Measurements from ENCODE around the gene MAML3.
A peak's percentile ranks its signal among the peaks of the same experiment; 100 is the strongest.

The MAML3 gene

DNA sequence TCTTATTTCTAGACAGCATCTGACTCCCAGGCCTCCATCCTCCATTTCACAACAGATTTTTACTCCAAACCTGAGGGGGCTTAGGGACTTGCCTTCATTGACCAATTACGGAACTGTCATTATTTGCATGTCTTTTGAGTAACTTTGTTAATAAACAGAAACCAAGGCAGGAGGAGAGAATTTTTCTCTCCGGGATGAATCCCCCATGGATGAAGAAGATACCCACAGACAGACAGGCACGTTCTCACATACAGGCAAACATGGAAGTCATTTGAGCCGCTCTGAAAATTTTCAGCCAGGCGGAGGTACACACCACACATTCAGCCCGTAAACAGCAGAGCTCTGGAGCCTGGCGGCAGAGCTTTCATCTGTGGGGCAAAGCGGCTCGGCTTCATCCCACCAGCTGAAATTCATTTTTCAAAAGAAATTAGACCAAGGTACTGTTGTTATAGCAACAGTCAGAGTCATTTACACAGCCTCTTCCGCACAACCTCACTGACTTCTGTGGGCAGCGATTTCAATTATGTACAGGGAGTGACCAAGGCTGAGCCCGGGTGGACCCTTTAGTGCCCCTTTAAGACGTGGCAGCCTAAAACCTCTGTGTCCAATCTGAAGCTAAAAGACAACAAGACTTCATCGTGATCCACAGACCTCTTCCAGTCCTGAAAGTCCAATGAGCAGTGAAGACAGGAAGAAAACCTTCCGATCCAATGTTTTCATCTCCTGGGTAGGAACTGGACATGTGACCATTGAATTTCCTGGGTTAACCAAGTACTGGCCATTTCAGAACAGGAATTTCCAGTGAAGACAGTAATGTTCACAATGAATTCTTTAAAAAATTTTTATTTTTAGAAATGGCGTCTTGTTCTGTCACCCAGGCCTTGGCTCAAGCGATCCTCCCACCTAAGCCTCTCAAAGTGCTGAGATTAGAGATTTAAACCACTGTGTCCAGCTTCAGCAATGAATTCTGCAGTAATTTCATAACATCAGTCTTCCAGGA is 251.4 kb downstream of the MAML3 start:
- FAIRE-seq (peak; percentile 31), DNase-seq (ENCODE audit: insufficient read length, low spot score) (no peak)
- TF ChIP-seq POU2F2 (IDR thresholded peaks at IDR 0.05; ENCODE audit: low read depth, low read length) (no peak), SPI1 (IDR thresholded peaks at IDR 0.05; ENCODE audit: low read depth, low read length) (no peak), TAF1 (IDR thresholded peaks at IDR 0.05; ENCODE audit: low read depth, low read length) (no peak), PAX5 (IDR thresholded peaks at IDR 0.05; ENCODE audit: insufficient read depth, low read length, severe bottlenecking) (no peak), POLR2A (IDR thresholded peaks at IDR 0.05; ENCODE audit: low read depth, low read length) (no peak), POLR2AphosphoS5 (IDR thresholded peaks at IDR 0.05; ENCODE audit: low read depth, low read length) (no peak)

- FAIRE-seq (peak; percentile 13), DNase-seq (ENCODE audit: insufficient read length, low spot score) (no peak)
- TF ChIP-seq POLR2AphosphoS5 (IDR thresholded peaks at IDR 0.05; ENCODE audit: low read depth, low read length) (no peak), POU2F2 (IDR thresholded peaks at IDR 0.05; ENCODE audit: low read depth, low read length) (no peak), SPI1 (IDR thresholded peaks at IDR 0.05; ENCODE audit: low read depth, low read length) (no peak), PAX5 (IDR thresholded peaks at IDR 0.05; ENCODE audit: insufficient read depth, low read length, severe bottlenecking) (no peak), POLR2A (IDR thresholded peaks at IDR 0.05; ENCODE audit: low read depth, low read length) (no peak), TAF1 (IDR thresholded peaks at IDR 0.05; ENCODE audit: low read depth, low read length) (no peak)
Observed at GRCh38 chr4:139901531-139902320, 252.3 kb downstream of the MAML3 start.

DNA sequence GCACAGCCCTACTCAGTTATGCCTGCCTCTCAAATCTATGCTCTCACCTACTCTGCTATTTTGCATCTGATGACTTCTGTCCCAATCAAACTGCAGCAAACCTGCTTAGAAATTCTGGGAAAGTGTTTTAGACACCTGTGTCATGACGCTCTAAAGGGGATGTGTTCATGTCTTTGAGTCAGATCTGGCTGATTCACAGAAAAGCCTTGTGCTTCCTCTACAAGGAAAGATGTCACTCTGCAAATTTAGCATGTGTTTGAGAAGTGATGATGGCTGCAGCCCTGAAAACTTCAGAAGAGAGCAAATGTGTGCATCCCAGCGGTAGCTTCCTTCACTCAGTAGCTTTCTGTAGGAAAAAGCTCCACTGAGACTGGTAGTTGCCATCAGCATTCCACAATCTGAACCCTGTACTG is 253.0 kb downstream of the MAML3 start:
- no peak for DNase-seq (ENCODE audit: insufficient read length, low spot score)
- TF ChIP-seq SPI1 (IDR thresholded peaks at IDR 0.05; ENCODE audit: low read depth, low read length), result no peak
- no peak for TF ChIP-seq POU2F2 (IDR thresholded peaks at IDR 0.05; ENCODE audit: low read depth, low read length)
- no peak for FAIRE-seq

GRCh38 chr4:139899346-139899745 is 254.6 kb downstream of the MAML3 start:
- no peak for DNase-seq (ENCODE audit: insufficient read length, low spot score)
- FAIRE-seq, result no peak
- no peak for TF ChIP-seq PAX5 (IDR thresholded peaks at IDR 0.05; ENCODE audit: insufficient read depth, low read length, severe bottlenecking)
- TF ChIP-seq TAF1 (IDR thresholded peaks at IDR 0.05; ENCODE audit: low read depth, low read length), result no peak
- no peak for TF ChIP-seq POU2F2 (IDR thresholded peaks at IDR 0.05; ENCODE audit: low read depth, low read length)
- TF ChIP-seq POLR2A (IDR thresholded peaks at IDR 0.05; ENCODE audit: low read depth, low read length), result no peak
- no peak for TF ChIP-seq POLR2AphosphoS5 (IDR thresholded peaks at IDR 0.05; ENCODE audit: low read depth, low read length)
- no peak for TF ChIP-seq SPI1 (IDR thresholded peaks at IDR 0.05; ENCODE audit: low read depth, low read length)

- FAIRE-seq (peak; percentile 78), DNase-seq (ENCODE audit: insufficient read length, low spot score) (peak; percentile 15)
- TF ChIP-seq POLR2A (IDR thresholded peaks at IDR 0.05; ENCODE audit: low read depth, low read length), result no peak
- TF ChIP-seq SPI1 (IDR thresholded peaks at IDR 0.05; ENCODE audit: low read depth, low read length), result no peak
- no peak for TF ChIP-seq POLR2AphosphoS5 (IDR thresholded peaks at IDR 0.05; ENCODE audit: low read depth, low read length)
- no peak for TF ChIP-seq POU2F2 (IDR thresholded peaks at IDR 0.05; ENCODE audit: low read depth, low read length)
- TF ChIP-seq TAF1 (IDR thresholded peaks at IDR 0.05; ENCODE audit: low read depth, low read length), result no peak
- TF ChIP-seq PAX5 (IDR thresholded peaks at IDR 0.05; ENCODE audit: insufficient read depth, low read length, severe bottlenecking), result no peak
Observed at GRCh38 chr4:139898293-139898692, 255.7 kb downstream of the MAML3 start.

GRCh38 chr4:139896091-139896604 is 257.8 kb downstream of the MAML3 start:
- no peak for FAIRE-seq
- DNase-seq (ENCODE audit: insufficient read length, low spot score), result no peak
- TF ChIP-seq TAF1 (IDR thresholded peaks at IDR 0.05; ENCODE audit: low read depth, low read length), result no peak
- TF ChIP-seq PAX5 (IDR thresholded peaks at IDR 0.05; ENCODE audit: insufficient read depth, low read length, severe bottlenecking), result no peak
- no peak for TF ChIP-seq POLR2A (IDR thresholded peaks at IDR 0.05; ENCODE audit: low read depth, low read length)
- no peak for TF ChIP-seq SPI1 (IDR thresholded peaks at IDR 0.05; ENCODE audit: low read depth, low read length)

GRCh38 chr4:139893801-139894200 is 260.2 kb downstream of the MAML3 start:
- TF ChIP-seq SPI1 (IDR thresholded peaks at IDR 0.05; ENCODE audit: low read depth, low read length), result no peak
- no peak for TF ChIP-seq PAX5 (IDR thresholded peaks at IDR 0.05; ENCODE audit: insufficient read depth, low read length, severe bottlenecking)
- no peak for TF ChIP-seq POU2F2 (IDR thresholded peaks at IDR 0.05; ENCODE audit: low read depth, low read length)
- no peak for TF ChIP-seq POLR2AphosphoS5 (IDR thresholded peaks at IDR 0.05; ENCODE audit: low read depth, low read length)
- TF ChIP-seq TAF1 (IDR thresholded peaks at IDR 0.05; ENCODE audit: low read depth, low read length), result no peak
- no peak for TF ChIP-seq POLR2A (IDR thresholded peaks at IDR 0.05; ENCODE audit: low read depth, low read length)
- DNase-seq (ENCODE audit: insufficient read length, low spot score) (no peak), FAIRE-seq (no peak)

DNA sequence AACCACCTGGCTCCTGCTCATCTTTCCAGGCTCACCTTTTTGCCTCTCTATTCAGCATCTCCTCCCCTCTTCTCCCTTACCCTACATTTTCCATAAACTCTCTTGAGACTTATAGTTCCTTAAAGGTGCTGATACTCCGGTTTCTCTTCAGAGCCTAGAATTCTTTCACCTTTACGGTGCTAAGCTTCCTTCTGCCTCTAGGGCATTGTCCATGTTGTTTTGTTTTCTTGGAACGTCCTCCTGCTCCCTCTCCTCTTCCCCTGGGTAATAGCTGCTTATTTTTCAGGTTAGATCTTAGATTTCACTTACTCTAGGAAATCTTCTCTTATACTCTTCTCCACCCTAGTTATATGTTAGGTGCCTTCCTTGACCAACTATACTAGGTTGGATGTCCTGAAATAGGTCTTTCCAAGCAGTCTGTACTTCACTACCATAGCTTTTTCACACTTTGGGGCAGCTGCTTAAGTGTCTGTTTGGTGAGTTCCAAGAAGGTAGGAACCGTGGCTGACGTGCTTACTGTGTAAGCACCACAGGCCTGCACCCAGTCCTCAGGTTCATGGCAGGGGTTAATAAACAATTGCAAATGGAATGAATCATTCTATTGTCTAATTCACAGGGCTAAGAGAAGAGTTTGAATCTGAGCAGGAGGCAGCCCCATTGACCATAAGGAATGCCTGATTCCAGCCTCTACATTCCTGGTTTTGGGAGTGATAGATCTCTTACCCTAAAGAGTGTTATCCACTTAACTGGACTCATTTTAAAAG is 260.8 kb downstream of the MAML3 start:
- DNase-seq (ENCODE audit: insufficient read length, low spot score) (no peak), FAIRE-seq (no peak)
- TF ChIP-seq POU2F2 (IDR thresholded peaks at IDR 0.05; ENCODE audit: low read depth, low read length) (no peak), PAX5 (IDR thresholded peaks at IDR 0.05; ENCODE audit: insufficient read depth, low read length, severe bottlenecking) (no peak), SPI1 (IDR thresholded peaks at IDR 0.05; ENCODE audit: low read depth, low read length) (no peak), POLR2AphosphoS5 (IDR thresholded peaks at IDR 0.05; ENCODE audit: low read depth, low read length) (no peak), POLR2A (IDR thresholded peaks at IDR 0.05; ENCODE audit: low read depth, low read length) (no peak), TAF1 (IDR thresholded peaks at IDR 0.05; ENCODE audit: low read depth, low read length) (no peak)

Measured in GM12891 (cell line).